ENCODE results near the gene SRSF11. TPM values are rescaled to one million over a fixed set of nuclear protein-coding genes. Genes with fewer than 3 reads are reported as not detected.
"Not testable (repeated sequence)": the region's sequence is repeated elsewhere in the genome, so short reads cannot be mapped to it uniquely, and the experiment has no call there.

Gene SRSF11
- polyA plus RNA-seq, 1 donor from 2014 or later, result 514 TPM

DNA sequence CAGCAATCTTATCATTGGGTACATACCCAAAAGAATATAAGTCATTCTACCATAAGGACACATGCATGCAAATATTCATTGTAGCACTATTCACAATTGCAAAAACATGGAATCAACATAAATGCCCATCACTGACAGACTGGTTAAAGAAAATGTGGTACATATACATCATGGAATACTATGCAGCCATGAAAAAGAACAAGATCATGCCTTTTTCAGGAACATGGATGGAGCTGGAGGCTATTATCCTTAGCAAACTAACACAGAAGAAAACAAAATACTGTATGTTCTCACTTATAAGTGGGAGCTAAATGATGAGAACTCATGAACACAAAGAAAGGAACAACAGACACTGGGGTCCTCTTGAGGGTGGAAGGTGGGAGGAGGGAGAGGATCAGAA, 28.7 kb upstream of the SRSF11 start:
- not testable (repeated sequence) for H3K27me3 ChIP-seq (ENCODE audit: insufficient read depth, low read depth, low read length); H3K4me2 ChIP-seq (ENCODE audit: low read length); H3K27ac ChIP-seq (ENCODE audit: low read length); H3K4me3 ChIP-seq (ENCODE audit: low read length); H4K20me1 ChIP-seq (ENCODE audit: insufficient read depth); H3K36me3 ChIP-seq (ENCODE audit: insufficient read depth, low read length); H3K9me2 ChIP-seq (ENCODE audit: insufficient read depth, low read length); H3K9me3 ChIP-seq (ENCODE audit: low read length); H2AFZ ChIP-seq (ENCODE audit: low read depth, low read length); H3F3A ChIP-seq (ENCODE audit: insufficient read depth, low read length, poor library complexity, severe bottlenecking); H3K9ac ChIP-seq (ENCODE audit: low read length)
- peaks cover 79% of the 10 kb centered on the region for H3K79me2 ChIP-seq (replicated peaks; ENCODE audit: insufficient read depth, low read length)

DNA sequence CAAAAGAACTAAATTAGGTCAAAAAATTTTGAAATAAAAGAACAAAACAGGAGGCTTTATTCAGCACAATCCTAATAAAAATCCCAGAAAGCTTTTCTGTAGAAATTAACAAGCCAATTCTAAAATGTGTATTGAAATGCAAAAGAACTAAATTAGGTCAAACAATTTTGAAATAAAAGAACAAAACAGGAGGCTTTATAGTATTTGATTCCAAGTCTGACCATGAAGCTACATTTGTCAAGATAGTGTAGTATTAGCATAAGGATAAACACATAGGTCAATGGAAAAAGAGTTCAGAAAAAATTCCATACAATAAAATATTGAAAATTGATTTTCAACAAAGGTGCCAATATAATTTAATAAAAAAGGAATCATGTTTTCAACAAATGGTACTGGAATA, 26.6 kb upstream of the SRSF11 start:
- peaks cover 3% of the 10 kb centered on the region for H3K9me3 ChIP-seq (ENCODE audit: low read length)
- H2AFZ ChIP-seq (ENCODE audit: low read depth, low read length), result no peak overlapping the region
- H3K27me3 ChIP-seq (ENCODE audit: insufficient read depth, low read depth, low read length), result no peaks in the 10 kb centered on the region
- no peaks in the 10 kb centered on the region for H3F3A ChIP-seq (ENCODE audit: insufficient read depth, low read length, poor library complexity, severe bottlenecking)
- no peak overlapping the region for H3K27ac ChIP-seq (ENCODE audit: low read length)
- no peaks in the 10 kb centered on the region for H3K36me3 ChIP-seq (ENCODE audit: insufficient read depth, low read length)
- H3K9ac ChIP-seq (ENCODE audit: low read length), result no peak overlapping the region
- no peak overlapping the region for H3K4me2 ChIP-seq (ENCODE audit: low read length)
- H3K79me2 ChIP-seq (replicated peaks; ENCODE audit: insufficient read depth, low read length), result peaks cover 76% of the 10 kb centered on the region
- TF ChIP-seq RAD21 (conservative IDR thresholded peaks at IDR 0.05), result no peak
- TF ChIP-seq EP300 (conservative IDR thresholded peaks at IDR 0.05; ENCODE audit: poor library complexity, severe bottlenecking), result no peak
- no peak for TF ChIP-seq POLR2AphosphoS5 (IDR thresholded peaks at IDR 0.05)
- TF ChIP-seq EZH2 (IDR thresholded peaks at IDR 0.05; ENCODE audit: borderline replicate concordance, insufficient read depth, low read length, poor library complexity, severe bottlenecking), result no peak
- TF ChIP-seq TAF1 (IDR thresholded peaks at IDR 0.05; ENCODE audit: low read depth), result no peak
- TF ChIP-seq, protein P1, sequence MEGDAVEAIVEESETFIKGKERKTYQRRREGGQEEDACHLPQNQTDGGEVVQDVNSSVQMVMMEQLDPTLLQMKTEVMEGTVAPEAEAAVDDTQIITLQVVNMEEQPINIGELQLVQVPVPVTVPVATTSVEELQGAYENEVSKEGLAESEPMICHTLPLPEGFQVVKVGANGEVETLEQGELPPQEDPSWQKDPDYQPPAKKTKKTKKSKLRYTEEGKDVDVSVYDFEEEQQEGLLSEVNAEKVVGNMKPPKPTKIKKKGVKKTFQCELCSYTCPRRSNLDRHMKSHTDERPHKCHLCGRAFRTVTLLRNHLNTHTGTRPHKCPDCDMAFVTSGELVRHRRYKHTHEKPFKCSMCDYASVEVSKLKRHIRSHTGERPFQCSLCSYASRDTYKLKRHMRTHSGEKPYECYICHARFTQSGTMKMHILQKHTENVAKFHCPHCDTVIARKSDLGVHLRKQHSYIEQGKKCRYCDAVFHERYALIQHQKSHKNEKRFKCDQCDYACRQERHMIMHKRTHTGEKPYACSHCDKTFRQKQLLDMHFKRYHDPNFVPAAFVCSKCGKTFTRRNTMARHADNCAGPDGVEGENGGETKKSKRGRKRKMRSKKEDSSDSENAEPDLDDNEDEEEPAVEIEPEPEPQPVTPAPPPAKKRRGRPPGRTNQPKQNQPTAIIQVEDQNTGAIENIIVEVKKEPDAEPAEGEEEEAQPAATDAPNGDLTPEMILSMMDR (IDR thresholded peaks at IDR 0.05; ENCODE audit: poor library complexity, severe bottlenecking), result no peak
- no peak for TF ChIP-seq REST (IDR thresholded peaks at IDR 0.05; ENCODE audit: borderline replicate concordance)
- no peak for TF ChIP-seq MXI1 (conservative IDR thresholded peaks at IDR 0.05; ENCODE audit: poor library complexity, severe bottlenecking)
- TF ChIP-seq SMC3 (conservative IDR thresholded peaks at IDR 0.05; ENCODE audit: poor library complexity), result no peak
- no peaks in the 10 kb centered on the region for H4K20me1 ChIP-seq (ENCODE audit: insufficient read depth)
- no peaks in the 10 kb centered on the region for H3K9me2 ChIP-seq (ENCODE audit: insufficient read depth, low read length)
- H3K4me3 ChIP-seq (ENCODE audit: low read length), result no peak overlapping the region

GRCh38 chr1:70195342-70195741, 25.8 kb upstream of the SRSF11 start:
- TF ChIP-seq, protein P1 (IDR thresholded peaks at IDR 0.05; ENCODE audit: poor library complexity, severe bottlenecking), result no peak
- TF ChIP-seq POLR2AphosphoS5 (IDR thresholded peaks at IDR 0.05), result no peak
- no peak for TF ChIP-seq TAF1 (IDR thresholded peaks at IDR 0.05; ENCODE audit: low read depth)
- no peak for TF ChIP-seq SMC3 (conservative IDR thresholded peaks at IDR 0.05; ENCODE audit: poor library complexity)
- TF ChIP-seq REST (IDR thresholded peaks at IDR 0.05; ENCODE audit: borderline replicate concordance), result no peak
- TF ChIP-seq EZH2 (IDR thresholded peaks at IDR 0.05; ENCODE audit: borderline replicate concordance, insufficient read depth, low read length, poor library complexity, severe bottlenecking), result no peak
- TF ChIP-seq MXI1 (conservative IDR thresholded peaks at IDR 0.05; ENCODE audit: poor library complexity, severe bottlenecking), result no peak
- no peak for TF ChIP-seq RAD21 (conservative IDR thresholded peaks at IDR 0.05)
- no peak for TF ChIP-seq EP300 (conservative IDR thresholded peaks at IDR 0.05; ENCODE audit: poor library complexity, severe bottlenecking)
- H3K9me2 ChIP-seq (ENCODE audit: insufficient read depth, low read length), result no peaks in the 10 kb centered on the region
- H3K4me3 ChIP-seq (ENCODE audit: low read length), result no peak overlapping the region
- no peaks in the 10 kb centered on the region for H3F3A ChIP-seq (ENCODE audit: insufficient read depth, low read length, poor library complexity, severe bottlenecking)
- H3K36me3 ChIP-seq (ENCODE audit: insufficient read depth, low read length), result no peaks in the 10 kb centered on the region
- H3K4me2 ChIP-seq (ENCODE audit: low read length), result no peak overlapping the region
- no peak overlapping the region for H3K9ac ChIP-seq (ENCODE audit: low read length)
- H4K20me1 ChIP-seq (ENCODE audit: insufficient read depth), result no peaks in the 10 kb centered on the region
- no peak overlapping the region for H2AFZ ChIP-seq (ENCODE audit: low read depth, low read length)
- H3K27me3 ChIP-seq (ENCODE audit: insufficient read depth, low read depth, low read length), result no peaks in the 10 kb centered on the region
- no peak overlapping the region for H3K27ac ChIP-seq (ENCODE audit: low read length)
- H3K9me3 ChIP-seq (ENCODE audit: low read length), result peaks cover 3% of the 10 kb centered on the region
- H3K79me2 ChIP-seq (replicated peaks; ENCODE audit: insufficient read depth, low read length), result peaks cover 76% of the 10 kb centered on the region

Measured in neural cell (in vitro differentiated cells).